ENCODE results near the gene DOC2B.
"Not testable (repeated sequence)": the region's sequence is repeated elsewhere in the genome, so short reads cannot be mapped to it uniquely, and the experiment has no call there.

Gene DOC2B

GRCh38 chr17:187130-187529, 5.7 kb upstream of the DOC2B start:
- no peak for DNase-seq

DNA sequence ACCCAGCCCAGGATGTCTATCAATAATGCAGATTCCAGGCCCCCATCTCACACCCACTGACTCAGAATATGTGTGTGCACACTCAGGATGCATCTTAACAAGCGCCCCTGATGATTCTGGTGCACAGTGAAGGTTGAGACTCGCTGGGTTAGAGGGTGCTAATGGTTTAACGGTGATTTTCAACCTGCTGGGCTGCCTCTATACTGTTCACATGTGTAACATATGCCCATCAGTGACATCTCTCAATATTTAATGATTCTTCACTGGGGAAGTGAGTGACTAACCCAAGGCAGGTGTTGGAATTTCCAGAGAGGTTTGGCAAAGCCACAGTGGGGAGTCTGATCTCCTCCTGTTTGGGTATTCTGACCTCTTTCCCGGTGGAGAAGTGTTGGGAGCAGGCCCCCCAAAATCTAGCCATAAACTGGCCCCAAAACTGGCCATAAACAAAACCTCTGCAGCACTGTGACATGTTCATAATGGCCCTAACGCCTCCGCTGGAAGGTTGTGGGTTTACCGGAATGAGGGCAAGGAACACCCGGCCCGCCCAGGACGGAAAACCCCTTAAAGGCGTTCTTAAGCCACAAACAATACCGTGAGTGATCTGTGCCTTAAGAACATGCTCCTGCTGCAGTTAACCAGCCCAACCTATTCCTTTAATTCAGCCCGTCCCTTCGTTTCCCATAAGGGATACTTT, 4.1 kb upstream of the DOC2B start:
- DNase-seq = peak; percentile 16

DNA sequence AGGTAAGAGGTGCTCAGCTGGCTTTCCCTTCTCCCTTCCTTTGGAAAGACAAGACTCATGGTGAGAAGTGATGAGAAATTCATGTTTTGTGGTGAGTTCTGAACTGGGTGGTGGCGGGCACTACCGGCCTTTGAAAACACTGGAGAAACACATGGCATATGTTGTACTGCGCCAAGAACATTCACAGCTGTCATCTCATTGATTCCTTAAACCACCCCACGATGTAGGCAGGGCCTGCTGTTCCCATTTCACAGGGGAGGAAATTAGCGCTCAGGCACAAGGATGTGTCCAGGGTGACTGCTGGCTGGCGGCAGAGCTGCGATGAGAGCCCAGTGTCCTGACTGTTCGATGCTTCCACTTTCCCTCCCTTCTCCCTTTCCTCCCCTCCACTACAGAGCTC, 1.6 kb upstream of the DOC2B start:
- DNase-seq = no peak

GRCh38 chr17:182050-182751, 751 bp upstream of the DOC2B start:
- DNase-seq = no peak

- no peak for DNase-seq
Observed at GRCh38 chr17:180381-181244, 837 bp downstream of the DOC2B start.

DNA sequence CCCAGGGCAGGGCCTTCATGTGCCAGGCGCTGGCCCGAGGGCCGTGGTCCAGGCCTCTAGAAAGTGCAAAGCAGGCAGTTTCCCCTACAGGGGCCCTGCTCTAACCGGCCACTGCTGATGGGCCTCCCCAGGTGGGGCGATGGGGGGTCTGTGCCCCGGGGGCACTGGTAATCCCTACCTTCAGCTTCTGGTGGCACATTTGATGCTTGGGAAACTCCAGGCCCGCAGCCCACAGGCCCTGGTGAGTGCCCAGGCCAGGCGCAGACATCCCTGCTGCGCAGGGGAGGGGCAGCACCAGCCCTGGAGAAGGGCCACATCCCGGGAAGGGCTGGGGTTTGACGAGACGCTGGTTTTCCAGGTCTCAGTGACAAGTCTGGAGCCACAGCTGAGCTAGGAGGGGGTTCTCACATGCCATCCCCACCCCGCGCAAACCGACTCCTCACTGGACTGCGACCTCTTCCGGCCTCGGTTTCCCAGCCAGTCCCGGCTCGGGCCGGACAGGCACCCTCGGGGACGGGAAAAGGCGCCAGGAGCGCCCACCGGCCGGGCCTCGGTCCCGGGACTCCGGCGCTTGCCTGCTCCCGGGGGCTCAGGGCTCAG, 1.6 kb downstream of the DOC2B start:
- DNase-seq = no peak

- no peak for DNase-seq
Observed at GRCh38 chr17:179066-179432, 2.4 kb downstream of the DOC2B start.

DNA sequence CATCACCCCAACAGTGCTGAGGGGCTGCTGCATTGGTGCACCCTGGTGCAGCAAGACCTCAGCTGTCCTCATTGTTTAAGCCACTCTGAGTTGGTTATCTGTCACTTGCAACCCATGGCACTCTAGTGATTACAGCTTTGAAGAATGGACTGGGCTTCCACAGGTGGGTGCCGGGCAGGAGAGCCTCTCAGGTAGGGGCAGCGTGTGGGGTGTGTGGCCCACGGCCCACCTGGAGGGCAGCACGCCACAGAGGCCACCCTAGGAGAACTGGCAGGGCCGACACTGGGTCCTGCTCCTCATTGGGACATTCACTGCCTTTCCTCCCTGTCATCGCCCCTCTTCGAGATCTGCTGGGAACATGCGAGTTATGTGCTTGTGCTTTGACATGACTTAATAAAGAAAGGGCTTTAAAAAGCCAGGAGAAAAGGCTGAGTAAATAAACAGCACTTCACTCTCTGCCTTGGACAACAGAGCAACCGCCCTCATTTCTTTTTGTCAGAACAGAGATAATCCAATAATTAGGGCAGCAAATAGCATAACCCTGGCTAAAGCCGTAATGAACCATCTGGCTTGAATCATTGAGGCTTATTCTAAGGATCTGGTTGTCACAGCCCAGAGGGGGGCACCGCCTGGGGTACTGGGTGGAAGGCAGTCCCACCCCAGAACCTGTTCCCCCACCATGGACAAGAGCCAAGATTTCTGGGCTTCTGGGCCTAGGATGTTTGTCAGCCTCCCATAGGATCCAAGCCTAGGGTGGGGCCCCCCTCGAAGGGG, 3.0 kb downstream of the DOC2B start:
- no peak for DNase-seq

DNA sequence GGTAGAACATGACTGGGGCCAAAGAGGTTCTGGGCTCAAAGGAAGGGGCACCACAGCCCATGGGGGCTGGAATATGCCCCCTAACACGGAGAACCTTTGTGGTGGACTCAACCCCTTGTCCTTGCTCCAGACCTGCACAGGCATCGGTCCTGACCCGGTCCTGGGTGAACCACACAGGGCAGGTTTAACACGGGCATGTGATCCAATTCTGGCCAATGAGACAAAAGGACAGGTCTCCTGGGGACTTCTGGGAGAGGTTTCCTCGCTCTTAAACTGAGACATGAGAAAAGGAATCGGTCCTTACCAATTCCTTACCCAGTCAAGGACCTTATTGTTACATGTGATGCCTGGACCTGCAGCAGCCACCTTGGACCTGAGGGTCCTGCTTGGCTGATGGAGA, 3.7 kb downstream of the DOC2B start:
- DNase-seq = no peak

DNA sequence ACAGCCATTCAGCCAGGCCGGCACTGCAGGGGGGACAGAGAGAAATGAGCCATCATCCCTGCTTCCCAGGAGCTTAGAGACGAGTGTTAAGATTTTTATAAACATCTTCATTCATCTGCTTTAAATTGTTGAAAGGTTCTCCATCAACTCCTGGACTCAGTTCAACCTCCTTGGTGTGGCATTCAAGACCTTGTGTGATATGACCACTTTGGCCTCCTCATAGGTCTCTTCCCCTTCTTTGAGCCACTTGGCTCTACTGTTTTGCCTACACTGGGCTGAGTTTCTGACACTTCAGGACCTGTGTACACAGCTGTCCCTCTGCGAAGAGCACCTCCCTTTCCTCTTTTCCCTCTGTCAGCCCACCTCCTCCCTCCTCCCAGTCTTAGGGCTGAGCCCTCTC, 4.3 kb downstream of the DOC2B start:
- no peak for DNase-seq

DNA sequence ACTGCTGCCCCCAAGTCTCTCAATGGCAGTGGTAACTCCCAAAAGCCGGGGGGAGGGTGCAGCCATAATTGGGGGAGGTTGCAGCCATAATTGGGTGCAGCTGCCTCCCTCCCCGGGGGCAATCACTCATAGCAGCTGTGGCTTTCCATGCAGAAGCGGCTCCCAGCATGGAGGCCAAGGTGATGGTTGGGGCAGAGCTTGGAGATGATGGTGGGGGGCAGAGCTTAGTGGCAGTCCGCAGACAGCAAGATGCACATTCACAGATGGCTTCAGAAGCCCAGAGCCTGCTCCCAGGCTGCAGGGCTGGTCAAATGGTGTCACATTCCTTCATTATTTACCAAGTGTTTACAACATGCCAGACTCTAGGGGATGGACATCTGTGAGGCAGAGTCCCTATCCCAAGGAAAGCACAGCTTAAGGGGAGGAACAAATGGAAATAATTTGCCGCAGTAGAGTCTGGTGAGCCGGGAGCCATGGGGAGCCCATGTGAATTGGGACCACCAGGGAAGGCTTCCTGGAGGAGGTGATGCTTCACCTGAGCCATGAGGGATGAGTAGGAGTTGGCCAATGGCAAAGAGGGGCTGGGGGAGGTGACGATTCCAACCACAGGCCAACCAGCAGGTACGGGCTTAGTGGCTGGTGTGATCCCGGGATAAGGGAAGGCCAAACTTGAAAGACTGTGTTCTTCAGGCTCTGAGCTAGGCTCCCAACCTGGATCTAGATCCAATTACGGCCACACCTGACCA, 8.1 kb downstream of the DOC2B start:
- no peak for DNase-seq

- no peak for DNase-seq
Observed at GRCh38 chr17:172401-172800, 9.0 kb downstream of the DOC2B start.

DNA sequence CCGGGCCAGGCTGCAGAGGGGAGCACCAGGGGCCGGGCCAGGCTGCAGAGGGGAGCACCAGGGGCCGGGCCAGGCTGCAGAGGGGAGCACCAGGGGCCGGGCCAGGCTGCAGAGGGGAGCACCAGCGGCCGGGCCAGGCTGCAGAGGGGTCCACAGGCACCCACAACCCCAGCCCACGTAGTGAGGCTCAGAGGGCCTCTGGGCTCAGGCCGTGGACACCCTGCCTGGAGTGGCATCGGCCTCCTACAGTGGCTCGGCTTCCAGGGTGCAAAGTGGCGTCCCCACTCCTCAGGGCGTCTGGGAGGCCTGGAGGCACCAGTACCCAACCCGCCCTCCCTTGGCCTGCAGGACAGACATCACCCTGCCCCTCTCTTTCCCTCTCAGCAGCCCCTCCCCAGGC, 9.6 kb downstream of the DOC2B start:
- DNase-seq = no peak

GRCh38 chr17:170130-170670, 11.2 kb downstream of the DOC2B start:
- no peak for DNase-seq

- not testable (repeated sequence) for DNase-seq
Observed at GRCh38 chr17:168614-169013, 12.8 kb downstream of the DOC2B start.

GRCh38 chr17:165939-166338, 15.5 kb downstream of the DOC2B start:
- no peak for DNase-seq

DNA sequence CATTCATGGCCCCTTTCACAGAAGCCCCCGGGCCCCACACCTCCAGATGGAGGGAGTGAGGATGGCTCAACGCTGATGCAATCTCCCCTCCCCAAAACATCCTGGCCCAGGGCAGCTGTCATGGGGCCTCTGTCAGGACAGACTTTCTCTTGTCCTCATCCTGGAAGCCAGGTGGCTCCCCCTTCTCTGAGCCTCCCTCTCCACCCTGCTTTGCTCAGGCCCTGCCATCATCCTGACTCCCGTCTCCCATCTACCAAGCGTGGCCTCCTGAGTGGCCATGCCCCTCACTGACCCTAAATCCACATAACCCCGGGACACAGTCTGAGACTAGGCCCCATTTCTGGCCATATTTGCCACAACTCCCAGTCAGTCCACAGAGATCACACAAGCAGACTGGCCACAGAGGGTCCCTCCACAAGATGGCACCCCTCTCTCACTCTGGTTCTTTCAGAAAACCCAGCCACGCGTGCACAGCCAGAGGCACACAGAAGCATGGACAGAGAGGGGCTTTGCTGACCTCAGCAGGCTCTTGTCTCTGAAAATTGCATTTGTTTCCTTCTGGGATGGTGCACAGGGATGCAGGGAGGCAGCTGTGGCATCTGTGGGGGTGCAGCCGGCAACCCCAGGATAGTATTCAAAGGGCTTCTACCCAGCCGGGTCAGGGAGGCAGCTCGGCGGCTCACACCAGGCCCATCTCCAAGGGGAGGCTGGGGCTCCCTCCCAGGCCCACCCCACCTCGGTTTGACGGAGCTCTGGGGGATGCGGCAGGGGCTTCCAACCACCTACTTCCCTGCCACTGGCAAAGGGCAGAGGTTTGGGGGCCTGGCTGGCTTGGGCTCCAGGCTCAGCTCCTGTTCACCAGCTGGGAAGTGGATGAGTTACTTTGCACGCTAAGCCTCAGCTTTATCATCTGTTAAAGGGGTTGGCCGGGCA, 16.9 kb downstream of the DOC2B start:
- DNase-seq = no peak

- DNase-seq = no peak
Observed at GRCh38 chr17:163514-164098, 17.8 kb downstream of the DOC2B start.

DNA sequence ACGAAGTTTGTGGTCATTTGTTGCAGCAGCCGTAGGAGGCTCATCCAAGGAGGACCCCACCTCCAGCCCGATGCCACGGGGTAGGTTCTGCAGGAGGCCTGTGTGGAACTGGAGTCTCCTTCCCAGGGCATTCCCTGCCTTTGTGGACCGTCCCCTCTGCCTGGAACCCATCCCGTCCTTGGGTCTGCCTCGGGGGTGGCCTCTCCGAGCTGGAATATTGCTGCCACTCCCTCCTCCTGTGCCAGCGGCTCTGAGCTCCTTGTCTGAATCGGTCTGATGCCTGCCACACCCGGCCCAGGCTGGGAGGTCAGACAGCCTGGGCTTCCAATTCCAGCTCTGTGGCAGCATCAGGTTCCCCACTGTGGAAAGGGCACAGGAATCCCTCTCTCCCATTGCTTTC, 18.8 kb downstream of the DOC2B start:
- no peak for DNase-seq

DNA sequence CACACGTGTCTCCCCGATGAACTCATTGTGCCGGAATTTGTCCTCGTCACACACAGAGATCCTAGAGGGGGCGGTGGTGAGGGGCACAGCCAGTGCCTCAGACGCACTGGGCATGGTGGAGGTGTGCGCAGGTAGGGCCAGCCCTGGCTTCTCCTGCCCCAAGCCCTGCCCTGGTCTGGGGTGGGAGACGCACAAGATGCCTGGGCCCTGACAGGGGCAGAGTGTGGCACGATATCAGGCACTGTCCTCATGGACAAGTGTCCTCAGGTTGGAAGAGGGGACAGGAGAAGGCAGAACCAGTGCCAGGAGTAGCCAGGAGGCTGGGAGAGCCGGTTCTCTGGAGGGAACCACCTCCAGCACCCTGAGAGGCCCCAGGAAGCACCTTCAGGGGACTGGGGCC, 20.0 kb downstream of the DOC2B start:
- DNase-seq = no peak
